Tibial artery (tissue), 4 donors: Measurements from ENCODE around the gene KNCN.

ENCODE experiments used
- DNase-seq, 2 donors: peaks; one replicate each; pipeline ENCODE4 v3.0.0-alpha.2; 2019
- H3K27ac ChIP-seq, 2 donors: fragments of 200-600 bp; sonication (generic) in 1 of 2; 1 replicate in 1 of 2; 2 replicates in 1 of 2; pipeline ENCODE4 v1.5.1; 2018 to 2019; ENCODE audit warnings: mild to moderate bottlenecking in 1 of 2
- H3K27me3 ChIP-seq, 2 donors: fragments of 200-600 bp; sonication (generic) in 1 of 2; one replicate each; pipeline versions ENCODE4 v1.5.1 to v1.6.0; 2016 to 2019
- H3K36me3 ChIP-seq, 3 donors: fragments of 200-600 bp; sonication (generic) in 2 of 3; one replicate each; pipeline ENCODE4 v1.5.1; 2016 to 2019; ENCODE audit warnings: mild to moderate bottlenecking in 2 of 3
- H3K4me1 ChIP-seq, 4 donors: fragments of 200-600 bp; sonication (generic) in 2 of 4; 1 replicate in 3 of 4; 2 replicates in 1 of 4; pipeline ENCODE4 v1.5.1; 2016 to 2019
- H3K4me3 ChIP-seq, 2 donors: fragments of 200-600 bp; sonication (generic) in 1 of 2; 1 replicate in 1 of 2; 2 replicates in 1 of 2; pipeline ENCODE4 v1.5.1; 2018 to 2019; ENCODE audit warnings: mild to moderate bottlenecking in 2 of 2
- H3K9me3 ChIP-seq, 3 donors: fragments of 200-600 bp; sonication (generic) in 1 of 3; one replicate each; pipeline ENCODE4 v1.5.1; 2016 to 2019
- CTCF ChIP-seq, 2 experiments: fragments of 200-600 bp in 1 of 2; fragments of 450-650 bp in 1 of 2; IDR thresholded peaks; one replicate each; pipeline ENCODE4 v1.5.1; 2017 to 2019; ENCODE audit warnings: antibody characterized with exemption in 2 of 2, mild to moderate bottlenecking in 1 of 2, moderate library complexity in 1 of 2
- intact Hi-C: fragments of 100-400 bp; cut with DNase I; formaldehyde crosslinking; loops from one replicate; pipeline ENCODE4 v1.15.0; 2023; ENCODE audit warnings: low total_unique reads

Gene KNCN

GRCh38 chr1:46569116-46569515 is 17.7 kb upstream of the KNCN start:
- intact Hi-C loops = no loop called here
- Histone ChIP-seq H3K36me3 (peaks cover 29 to 73% (median 41%) of the 10 kb centered on the region in 3 donors), H3K27ac (no peak overlapping the region), H3K4me3 (no peak overlapping the region), H3K9me3 (no peaks in the 10 kb centered on the region), H3K27me3 (no peaks in the 10 kb centered on the region), H3K4me1 (peaks cover 0 to 10% (median 0%) of the 10 kb centered on the region in 4 donors)
- TF ChIP-seq CTCF (IDR thresholded peaks at IDR 0.05) = no peak
- DNase-seq = peak in 1 of 2 donors; percentile 19

- Histone ChIP-seq H3K27ac (no peak overlapping the region), H3K4me1 (peaks cover 0 to 4% (median 0%) of the 10 kb centered on the region in 4 donors), H3K4me3 (no peak overlapping the region), H3K27me3 (no peaks in the 10 kb centered on the region), H3K36me3 (peaks cover 32 to 78% (median 42%) of the 10 kb centered on the region in 3 donors), H3K9me3 (no peaks in the 10 kb centered on the region)
- no peak for DNase-seq
- TF ChIP-seq CTCF (IDR thresholded peaks at IDR 0.05) = no peak
- intact Hi-C loops = no loop called here
These were observed 17.0 kb upstream of the KNCN start for GRCh38 chr1:46568461-46568891.

GRCh38 chr1:46563341-46563740 is 11.9 kb upstream of the KNCN start:
- Histone ChIP-seq H3K4me1 (no peaks in the 10 kb centered on the region), H3K9me3 (no peaks in the 10 kb centered on the region), H3K27ac (no peak overlapping the region), H3K4me3 (no peak overlapping the region), H3K27me3 (no peaks in the 10 kb centered on the region), H3K36me3 (peaks cover 63 to 96% (median 71%) of the 10 kb centered on the region in 3 donors)
- intact Hi-C loops = no loop called here
- DNase-seq = no peak
- TF ChIP-seq CTCF (IDR thresholded peaks at IDR 0.05) = no peak

- intact Hi-C loops = no loop called here
- Histone ChIP-seq H3K4me3 (no peak overlapping the region), H3K27me3 (no peaks in the 10 kb centered on the region), H3K36me3 (peaks cover 59 to 94% (median 76%) of the 10 kb centered on the region in 3 donors), H3K27ac (no peak overlapping the region), H3K4me1 (no peaks in the 10 kb centered on the region), H3K9me3 (no peaks in the 10 kb centered on the region)
- TF ChIP-seq CTCF (IDR thresholded peaks at IDR 0.05) = no peak
- DNase-seq = no peak
These were observed 11.1 kb upstream of the KNCN start for GRCh38 chr1:46562498-46562897.

- DNase-seq = no peak
- no peaks in the 10 kb centered on the region for H3K4me1 ChIP-seq
- peaks cover 34 to 60% (median 51%) of the 10 kb centered on the region in 3 donors for H3K36me3 ChIP-seq
- TF ChIP-seq CTCF (IDR thresholded peaks at IDR 0.05) = no peak
- no peaks in the 10 kb centered on the region for H3K9me3 ChIP-seq
- no peaks in the 10 kb centered on the region for H3K27me3 ChIP-seq
- H3K4me3 ChIP-seq = no peak overlapping the region
- intact Hi-C loops = no loop called here
- H3K27ac ChIP-seq = no peak overlapping the region
These were observed 7.5 kb upstream of the KNCN start for GRCh38 chr1:46558966-46559365.
